ENCODE measurements around the gene PRSS50. TPM values are rescaled to one million over a fixed set of nuclear protein-coding genes. Genes with fewer than 3 reads are reported as not detected.

Gene PRSS50
- total RNA-seq, 1 donor from 2014 or later = not detected

GRCh38 chr3:46729038-46729437, 11.4 kb upstream of the PRSS50 start:
- peak; percentile 35 for DNase-seq (ENCODE audit: low spot score)

DNA sequence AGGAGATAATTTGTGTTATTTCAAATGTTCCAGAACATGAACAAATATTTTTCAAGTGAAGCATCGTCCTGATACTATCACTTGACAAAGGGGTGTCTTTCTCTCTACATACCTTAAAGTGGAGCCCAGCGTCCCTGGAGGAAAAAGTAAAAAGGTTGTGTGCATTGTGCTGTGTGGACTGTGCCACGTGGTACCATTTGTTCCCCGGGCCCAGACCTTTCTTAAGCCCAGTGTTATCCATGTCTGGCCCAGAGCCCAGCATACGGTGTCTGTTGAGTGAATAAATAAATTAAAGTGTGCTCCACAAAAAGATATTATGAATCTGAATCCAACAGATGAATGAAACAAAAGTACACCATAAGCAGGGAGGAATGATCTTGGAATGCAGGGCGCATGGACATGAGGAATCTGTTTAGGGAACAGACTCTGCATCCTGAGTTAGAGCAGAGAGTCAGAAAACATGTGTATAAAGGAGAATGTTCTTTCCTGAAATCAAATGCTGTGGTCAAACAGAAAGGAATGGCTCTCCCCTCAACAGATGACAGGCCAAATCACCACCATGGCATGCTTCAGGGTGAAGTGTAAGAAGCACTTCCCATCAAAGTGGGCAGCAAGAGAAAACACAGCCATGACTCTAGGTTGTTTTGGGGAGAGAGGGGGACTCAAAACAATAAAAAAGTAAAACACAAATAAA, 8.1 kb upstream of the PRSS50 start:
- no peak for DNase-seq (ENCODE audit: low spot score)

GRCh38 chr3:46724424-46724823, 6.8 kb upstream of the PRSS50 start:
- DNase-seq (ENCODE audit: low spot score) = no peak

DNA sequence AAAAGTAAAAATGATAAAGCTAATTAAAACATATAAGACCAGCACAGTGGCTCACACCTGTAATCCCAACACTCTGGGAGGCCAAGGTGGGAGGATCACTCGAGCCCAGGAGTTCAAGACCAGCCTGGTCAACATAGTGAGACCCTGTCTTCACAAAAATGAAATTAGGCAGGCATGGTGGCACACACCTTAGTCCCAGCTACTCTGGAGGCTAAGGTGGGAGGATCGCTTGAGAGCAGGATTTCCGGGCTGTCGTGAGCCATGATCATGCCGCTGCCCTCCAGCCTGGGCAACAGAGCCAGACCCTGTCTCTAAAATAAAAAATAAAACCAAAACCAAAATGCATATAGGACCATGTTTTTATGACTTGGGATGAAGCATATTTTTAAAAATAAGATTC, 4.8 kb upstream of the PRSS50 start:
- peak; percentile 60 for DNase-seq (ENCODE audit: low spot score)

- no peak for DNase-seq (ENCODE audit: low spot score)
These were observed 3.3 kb upstream of the PRSS50 start for GRCh38 chr3:46721009-46721408.

DNA sequence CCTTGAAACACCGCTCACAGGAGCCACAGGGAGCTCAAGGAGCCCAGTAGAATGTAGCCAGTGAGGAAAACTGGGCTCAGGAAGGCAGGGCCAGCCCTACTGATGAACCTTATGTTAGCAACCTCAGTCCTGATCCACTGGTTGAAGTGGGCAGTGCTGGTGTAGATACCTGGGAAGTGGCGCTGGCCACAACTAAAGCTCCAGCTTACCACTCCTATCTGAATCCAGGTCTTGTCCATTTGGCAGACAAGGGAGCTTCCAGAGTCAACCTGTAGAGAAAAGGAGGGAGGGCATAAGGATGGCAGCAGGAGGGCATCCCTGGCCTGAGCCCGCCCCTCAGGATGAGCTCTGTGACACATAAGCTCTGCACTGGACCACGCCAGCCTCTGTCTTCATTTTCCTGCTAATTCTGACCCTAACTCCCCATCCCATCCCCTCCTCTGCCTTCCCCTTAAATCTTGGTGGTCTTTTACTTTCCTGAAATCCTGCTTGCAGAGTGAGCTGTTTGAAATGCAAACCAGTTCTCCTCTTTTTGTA, 2.1 kb upstream of the PRSS50 start:
- DNase-seq (ENCODE audit: low spot score) = peak; percentile 55

DNA sequence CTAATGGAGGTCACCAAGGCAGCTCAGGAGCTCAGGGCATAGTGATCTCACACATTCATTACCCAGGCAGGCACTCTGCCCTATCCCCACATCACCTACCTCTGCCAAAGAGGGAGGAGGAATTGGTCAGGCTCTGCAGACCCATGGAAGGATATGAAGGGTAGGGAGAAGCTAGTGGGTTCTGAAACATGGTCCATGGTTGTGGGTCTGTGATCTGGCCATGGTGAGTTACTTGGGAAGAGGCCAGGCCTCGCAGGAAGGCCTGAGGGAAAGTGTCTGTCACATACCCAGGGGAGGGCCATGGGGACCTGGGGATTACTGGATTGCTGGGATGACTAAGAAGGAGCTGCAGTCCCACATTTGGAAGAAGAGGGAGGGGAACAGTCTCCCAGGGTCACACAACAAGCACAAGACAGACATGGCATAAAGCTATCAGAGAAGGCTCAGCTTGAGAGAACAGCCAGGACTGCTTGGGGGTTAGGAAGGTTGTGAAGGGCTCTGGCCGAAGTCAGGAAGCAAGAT, 1.4 kb upstream of the PRSS50 start:
- peak; percentile 41 for DNase-seq (ENCODE audit: low spot score)

GRCh38 chr3:46716461-46717441, 918 bp downstream of the PRSS50 start:
- DNase-seq (ENCODE audit: low spot score) = peak; percentile 62

GRCh38 chr3:46715507-46716175, 2.0 kb downstream of the PRSS50 start:
- DNase-seq (ENCODE audit: low spot score) = peak; percentile 59

DNA sequence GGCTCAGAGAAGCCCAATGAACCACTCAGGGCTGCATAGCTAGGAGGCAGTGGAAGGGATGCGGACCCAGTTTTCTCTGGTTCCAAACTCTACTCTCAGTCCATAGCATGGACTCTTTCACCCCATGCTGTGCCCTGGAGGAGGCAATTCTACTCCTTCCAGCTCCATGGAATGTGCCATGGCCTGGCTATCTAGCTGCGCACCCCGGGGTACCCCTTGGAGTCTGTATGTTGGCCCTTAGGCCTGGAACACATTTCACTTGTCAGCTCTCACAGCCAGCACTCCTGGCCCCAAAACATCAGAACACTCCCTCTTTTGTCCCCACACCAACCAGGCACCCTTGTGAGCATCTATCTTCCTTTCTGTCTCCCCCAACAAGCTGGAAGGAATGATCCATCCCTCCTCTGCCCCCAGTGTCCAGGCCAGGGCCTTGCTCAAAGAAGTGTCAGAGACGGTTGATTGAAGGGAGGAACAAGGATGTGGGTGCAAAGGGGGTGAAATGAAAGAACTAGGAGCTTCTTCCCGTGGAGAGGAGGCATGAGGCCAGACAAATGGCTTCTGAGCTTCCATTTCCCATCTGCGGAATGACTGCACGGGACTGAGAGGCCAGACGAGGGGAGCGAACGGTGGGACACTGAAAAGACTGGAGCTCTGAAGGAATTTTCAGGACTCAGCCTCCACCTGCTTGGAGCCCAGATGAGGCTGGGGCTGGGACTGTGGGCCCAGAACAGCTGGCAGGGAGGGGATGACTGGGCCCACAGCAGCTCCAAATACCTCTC, 2.8 kb downstream of the PRSS50 start:
- DNase-seq (ENCODE audit: low spot score) = peak; percentile 72

DNA sequence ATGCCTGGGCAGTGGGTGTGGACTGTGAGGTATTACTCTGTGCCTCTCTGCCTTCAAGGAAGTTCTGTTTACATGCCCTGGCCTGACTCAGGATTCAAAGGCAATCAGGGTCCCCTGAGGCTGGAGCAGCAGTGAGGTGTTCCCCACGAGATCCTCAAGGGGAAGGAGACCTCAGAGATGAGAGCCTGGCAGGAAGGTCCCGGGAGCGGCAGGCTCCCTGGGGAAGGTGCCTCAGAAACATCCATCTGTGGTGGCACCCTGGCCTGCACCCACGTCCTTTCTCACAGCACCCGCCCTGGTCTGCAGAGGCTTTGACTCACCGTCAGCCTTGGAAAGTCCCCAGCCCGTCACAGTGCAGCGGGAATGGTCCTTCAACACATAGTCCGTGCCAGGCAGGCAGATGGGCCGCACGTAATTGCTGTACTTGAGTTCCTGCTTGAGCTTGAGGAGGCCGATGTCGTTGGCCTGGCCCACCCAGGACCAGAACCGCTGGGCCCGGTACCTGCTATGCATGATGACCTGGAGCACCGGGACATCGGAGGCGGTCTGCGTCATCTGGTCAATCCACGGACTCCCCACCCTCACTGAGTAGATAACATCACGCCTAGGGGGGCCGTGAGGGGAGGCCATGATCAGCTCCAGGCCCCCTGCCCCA, 3.6 kb downstream of the PRSS50 start:
- peak; percentile 81 for DNase-seq (ENCODE audit: low spot score)

- peak; percentile 83 for DNase-seq (ENCODE audit: low spot score)
These were observed 4.4 kb downstream of the PRSS50 start for GRCh38 chr3:46713050-46713897.

DNA sequence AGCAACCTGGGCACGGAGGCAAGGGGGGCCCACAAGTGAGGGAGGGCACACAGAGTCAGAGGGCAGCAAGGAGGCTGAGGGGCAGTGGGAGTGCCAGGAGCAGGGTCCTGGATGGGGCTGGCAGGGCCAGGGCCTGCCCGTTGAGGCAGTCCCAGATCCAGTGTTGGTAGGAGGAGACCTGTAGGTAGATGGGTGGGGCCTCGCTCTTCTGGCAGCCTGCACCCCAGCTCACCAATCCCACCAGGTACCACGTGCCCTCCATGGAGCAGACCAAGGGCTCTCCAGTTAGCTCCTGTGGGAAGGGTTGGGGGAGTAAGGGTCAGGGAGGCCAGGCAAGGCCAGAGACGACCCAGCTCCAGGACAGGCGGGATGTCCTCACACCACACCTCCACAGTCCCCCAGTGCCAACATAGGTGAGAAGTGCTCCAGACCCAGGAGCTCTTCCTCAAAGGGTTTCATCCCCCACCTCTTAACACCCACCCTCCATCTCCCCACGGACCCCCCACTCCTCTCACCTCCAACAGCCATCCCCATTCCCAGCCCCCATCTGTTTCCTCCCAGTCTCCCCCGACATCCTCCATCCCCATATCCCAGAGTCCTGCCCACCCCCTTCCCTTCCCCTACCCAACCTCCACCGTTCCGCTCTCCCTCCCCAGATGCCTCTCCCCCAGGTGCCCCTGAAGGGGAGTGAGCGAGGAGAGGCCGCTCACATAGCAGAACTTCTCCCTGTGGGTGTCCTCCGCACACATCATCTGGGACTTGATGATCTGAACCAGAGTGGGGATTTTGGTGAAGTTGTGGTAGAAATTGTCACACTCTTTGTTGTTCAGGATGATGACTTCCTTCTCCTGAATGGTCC, 5.2 kb downstream of the PRSS50 start:
- DNase-seq (ENCODE audit: low spot score) = peak; percentile 71

- peak; percentile 53 for DNase-seq (ENCODE audit: low spot score)
These were observed 5.9 kb downstream of the PRSS50 start for GRCh38 chr3:46711760-46712159.

- no peak for DNase-seq (ENCODE audit: low spot score)
These were observed 6.4 kb downstream of the PRSS50 start for GRCh38 chr3:46711305-46711704.

DNA sequence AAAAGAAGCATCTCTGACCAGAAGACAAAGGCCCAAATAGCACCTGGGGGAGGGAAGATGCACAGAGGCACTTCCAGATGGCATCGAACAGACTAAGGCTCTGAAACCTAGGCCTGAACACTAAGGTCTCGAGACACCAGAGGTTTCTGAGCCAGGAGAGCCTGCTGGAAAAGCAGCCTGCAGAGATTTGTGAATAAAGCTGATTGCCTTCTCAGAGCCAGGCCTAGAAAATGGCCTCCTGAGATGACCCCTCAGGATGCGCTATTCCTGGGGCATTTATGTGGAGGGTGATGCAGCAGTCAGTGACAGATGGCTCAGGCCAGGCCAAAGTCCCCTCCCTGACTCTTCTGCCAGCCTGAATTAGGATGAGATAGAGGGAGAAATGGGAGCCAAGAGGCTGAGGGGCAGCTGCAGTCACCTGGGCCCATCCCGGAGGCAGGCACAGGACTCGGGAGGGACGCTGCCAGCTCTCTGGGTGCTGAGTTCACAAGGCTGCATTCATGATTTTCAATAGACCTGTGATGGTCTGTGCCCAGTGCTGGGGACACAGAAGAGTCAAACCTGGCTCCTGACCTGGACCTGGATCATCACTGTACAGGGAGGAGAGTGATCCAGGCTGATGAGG, 6.9 kb downstream of the PRSS50 start:
- no peak for DNase-seq (ENCODE audit: low spot score)

- DNase-seq (ENCODE audit: low spot score) = no peak
These were observed 7.4 kb downstream of the PRSS50 start for GRCh38 chr3:46710229-46710628.

- DNase-seq (ENCODE audit: low spot score) = no peak
These were observed 7.9 kb downstream of the PRSS50 start for GRCh38 chr3:46709721-46710120.
